G401 (cell line): ENCODE results near the gene TRPM5. TPM values are rescaled to one million over a fixed set of nuclear protein-coding genes. Genes with fewer than 3 reads are reported as not detected.

Source experiments
- DNase-seq: peaks from one replicate; pipeline ENCODE4 v3.0.0-alpha.2; 2015; ENCODE audit warnings: low spot score
- in situ Hi-C: cut with HindIII; loops from 2 replicates; pipeline ENCODE4 v1.10.0; 2016; ENCODE audit warnings: low sequenced_read_pairs, mixed read lengths
- total RNA-seq: library from RNA; depleted of rRNA; stranded (reverse); fragments of >200 nt; shearing (Covaris generic); gene quantifications from 2 replicates; pipeline ENCODE4 v1.2.3, GENCODE V29; 2014

TRPM5 gene
- total RNA-seq, 1 experiment from 2014 or later: not detected

- DNase-seq: no peak
Observed at GRCh38 chr11:2471048-2471803, 26.9 kb upstream of the TRPM5 start.

GRCh38 chr11:2470495-2470894 is 26.2 kb upstream of the TRPM5 start:
- in situ Hi-C loops: no loop called here
- no peak for DNase-seq

More at GRCh38 chr11:2471048-2471803, 26.9 kb upstream of the TRPM5 start:
- in situ Hi-C loops: no loop called here

GRCh38 chr11:2468363-2469235 is 24.3 kb upstream of the TRPM5 start:
- DNase-seq: no peak
- in situ Hi-C loops: no loop called here

- no peak for DNase-seq
- in situ Hi-C loops: no loop called here
Observed at GRCh38 chr11:2467695-2468055, 23.4 kb upstream of the TRPM5 start.

GRCh38 chr11:2466869-2467694 is 22.8 kb upstream of the TRPM5 start:
- DNase-seq: no peak
- in situ Hi-C loops: no loop called here

GRCh38 chr11:2466069-2466801 is 21.9 kb upstream of the TRPM5 start:
- in situ Hi-C loops: no loop called here
- DNase-seq: no peak

- no peak for DNase-seq
- in situ Hi-C loops: no loop called here
Observed at GRCh38 chr11:2465202-2466068, 21.1 kb upstream of the TRPM5 start.

- no peak for DNase-seq
- in situ Hi-C loops: no loop called here
Observed at GRCh38 chr11:2464451-2465165, 20.3 kb upstream of the TRPM5 start.

- DNase-seq: no peak
- in situ Hi-C loops: no loop called here
Observed at GRCh38 chr11:2463766-2464277, 19.5 kb upstream of the TRPM5 start.

GRCh38 chr11:2462986-2463765 is 18.9 kb upstream of the TRPM5 start:
- in situ Hi-C loops: no loop called here
- DNase-seq: no peak

- no peak for DNase-seq
- in situ Hi-C loops: no loop called here
Observed at GRCh38 chr11:2462543-2462985, 18.2 kb upstream of the TRPM5 start.

GRCh38 chr11:2461956-2462542 is 17.7 kb upstream of the TRPM5 start:
- in situ Hi-C loops: no loop called here
- no peak for DNase-seq

GRCh38 chr11:2461253-2461955 is 17.1 kb upstream of the TRPM5 start:
- DNase-seq: no peak
- in situ Hi-C loops: no loop called here

- DNase-seq: no peak
- in situ Hi-C loops: no loop called here
Observed at GRCh38 chr11:2460540-2461252, 16.4 kb upstream of the TRPM5 start.
